LNCAP (cell line): ENCODE results near the gene ZNF578.

Experiments
- TF ChIP-seq, protein P1 (sequence below): fragments of 450-650 bp; IDR thresholded peaks from 2 replicates; pipeline ENCODE4 v1.5.1; 2017; ENCODE audit warnings: mild to moderate bottlenecking

ZNF578 gene

DNA sequence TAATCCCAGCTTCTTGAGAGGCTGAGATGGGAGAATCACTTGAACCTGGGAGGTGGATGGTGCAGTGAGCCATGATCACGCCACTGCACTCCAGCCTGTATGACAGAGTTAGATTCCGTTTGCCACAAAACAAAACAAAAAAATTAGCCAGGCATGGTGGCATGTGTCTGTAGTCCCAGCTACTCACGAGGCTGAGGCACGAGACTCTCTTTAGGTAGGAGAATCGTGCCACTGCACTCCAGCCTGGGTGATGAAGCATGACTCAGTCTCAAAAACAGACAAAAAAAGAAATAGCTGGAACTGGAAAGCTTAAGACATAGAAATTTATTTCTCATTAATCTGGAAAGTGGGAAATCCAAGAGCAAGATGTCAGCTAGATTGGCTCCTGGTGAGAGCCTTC is 53.9 kb downstream of the ZNF578 start:
- TF ChIP-seq, protein P1, sequence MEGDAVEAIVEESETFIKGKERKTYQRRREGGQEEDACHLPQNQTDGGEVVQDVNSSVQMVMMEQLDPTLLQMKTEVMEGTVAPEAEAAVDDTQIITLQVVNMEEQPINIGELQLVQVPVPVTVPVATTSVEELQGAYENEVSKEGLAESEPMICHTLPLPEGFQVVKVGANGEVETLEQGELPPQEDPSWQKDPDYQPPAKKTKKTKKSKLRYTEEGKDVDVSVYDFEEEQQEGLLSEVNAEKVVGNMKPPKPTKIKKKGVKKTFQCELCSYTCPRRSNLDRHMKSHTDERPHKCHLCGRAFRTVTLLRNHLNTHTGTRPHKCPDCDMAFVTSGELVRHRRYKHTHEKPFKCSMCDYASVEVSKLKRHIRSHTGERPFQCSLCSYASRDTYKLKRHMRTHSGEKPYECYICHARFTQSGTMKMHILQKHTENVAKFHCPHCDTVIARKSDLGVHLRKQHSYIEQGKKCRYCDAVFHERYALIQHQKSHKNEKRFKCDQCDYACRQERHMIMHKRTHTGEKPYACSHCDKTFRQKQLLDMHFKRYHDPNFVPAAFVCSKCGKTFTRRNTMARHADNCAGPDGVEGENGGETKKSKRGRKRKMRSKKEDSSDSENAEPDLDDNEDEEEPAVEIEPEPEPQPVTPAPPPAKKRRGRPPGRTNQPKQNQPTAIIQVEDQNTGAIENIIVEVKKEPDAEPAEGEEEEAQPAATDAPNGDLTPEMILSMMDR: no peak

DNA sequence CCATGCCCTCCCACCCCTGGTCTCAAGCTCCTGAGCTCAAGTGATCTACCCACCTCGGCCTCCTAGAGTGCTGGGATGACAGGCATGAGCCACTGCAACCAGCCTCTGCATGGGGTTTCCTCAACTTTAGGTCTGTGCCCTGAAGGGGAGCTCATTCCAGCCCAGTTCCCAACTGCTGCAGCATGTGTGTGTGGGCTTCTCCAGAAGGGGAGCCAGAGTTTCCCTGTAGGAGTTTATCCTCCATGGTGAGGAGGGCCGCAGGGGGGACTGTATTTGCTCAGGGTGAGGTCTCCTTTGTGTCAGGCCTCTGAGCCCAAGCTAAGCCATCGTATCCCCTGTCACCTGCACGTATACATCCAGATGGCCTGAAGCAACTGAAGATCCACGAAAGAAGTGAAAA is 62.8 kb downstream of the ZNF578 start:
- TF ChIP-seq, protein P1: no peak

DNA sequence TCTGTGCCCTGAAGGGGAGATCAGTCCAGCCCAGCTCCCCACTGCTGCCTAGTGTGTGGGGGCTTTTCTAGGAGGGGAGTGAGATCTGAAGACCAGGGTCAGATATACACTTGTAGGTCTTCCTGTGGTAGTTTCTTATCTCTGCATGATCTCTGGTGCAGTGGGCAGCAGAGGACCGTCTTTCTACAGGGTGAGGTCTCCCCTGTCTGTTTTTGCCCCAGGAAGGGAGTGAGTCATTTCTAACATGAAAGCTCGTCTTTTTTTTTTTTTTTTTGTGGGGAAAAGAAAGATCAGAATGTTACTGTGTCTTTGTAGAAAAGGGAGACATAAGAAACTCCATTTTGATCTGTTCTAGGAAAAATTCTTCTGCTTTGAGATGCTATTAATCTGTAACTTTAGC is 65.3 kb downstream of the ZNF578 start:
- TF ChIP-seq, protein P1: no peak

DNA sequence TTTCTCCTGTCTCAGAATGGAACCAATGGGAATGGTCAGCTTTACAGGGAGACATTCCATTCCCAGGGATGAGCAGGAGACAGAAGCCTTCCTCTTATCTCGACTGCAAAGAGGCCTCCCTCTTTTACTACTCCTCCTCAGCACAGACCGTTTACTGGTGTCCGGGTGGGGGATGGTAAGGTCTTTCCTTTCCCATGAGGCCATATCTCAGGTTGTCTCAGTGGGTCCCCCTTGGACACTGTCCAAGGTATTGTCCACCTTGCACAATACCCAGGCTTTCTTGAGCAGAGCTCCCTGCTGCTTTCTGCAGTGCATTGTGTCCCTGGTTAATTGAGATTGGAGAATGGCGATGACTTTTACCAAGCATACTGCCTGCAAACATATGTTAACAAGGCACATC is 66.7 kb downstream of the ZNF578 start:
- TF ChIP-seq, protein P1: no peak

DNA sequence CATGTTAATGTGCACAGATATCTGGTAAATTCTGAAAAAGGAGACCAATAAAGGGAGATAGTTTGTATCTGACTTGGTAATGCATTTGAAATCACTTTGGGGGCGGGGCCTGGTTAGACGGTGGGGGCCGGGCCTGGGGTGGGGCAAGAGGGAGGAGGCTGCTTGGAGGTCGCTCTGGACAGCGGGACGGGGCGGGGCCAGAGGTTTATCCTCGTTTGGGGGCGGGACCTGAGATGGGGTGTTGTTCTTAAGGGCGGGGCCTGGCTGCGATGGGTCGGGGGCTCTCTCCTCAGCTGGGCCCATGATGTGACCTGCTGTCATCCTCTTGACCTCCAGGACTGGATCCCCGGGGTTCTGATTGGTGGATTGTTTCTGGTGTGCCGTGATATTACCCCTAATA is 69.2 kb downstream of the ZNF578 start:
- TF ChIP-seq, protein P1: no peak

DNA sequence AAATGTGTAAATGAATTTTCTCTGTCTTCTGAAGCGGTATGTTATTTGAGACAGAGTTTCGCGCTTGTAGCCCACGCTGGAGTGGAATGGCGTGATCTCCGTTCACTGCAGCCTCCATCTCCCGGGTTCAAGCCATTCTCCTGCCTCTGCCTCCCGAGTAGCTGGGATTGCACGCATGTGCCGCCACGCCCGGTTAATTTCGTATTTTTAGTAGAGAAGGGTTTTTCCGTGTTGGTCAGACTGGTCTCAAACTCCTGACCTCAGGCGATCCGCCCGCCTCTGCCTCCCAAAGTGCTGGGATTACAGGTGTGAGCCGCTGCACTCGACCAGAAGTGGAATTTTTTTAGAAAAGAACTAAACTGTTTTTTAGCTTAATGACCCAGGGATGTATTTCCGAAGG is 70.7 kb downstream of the ZNF578 start:
- TF ChIP-seq, protein P1: no peak

DNA sequence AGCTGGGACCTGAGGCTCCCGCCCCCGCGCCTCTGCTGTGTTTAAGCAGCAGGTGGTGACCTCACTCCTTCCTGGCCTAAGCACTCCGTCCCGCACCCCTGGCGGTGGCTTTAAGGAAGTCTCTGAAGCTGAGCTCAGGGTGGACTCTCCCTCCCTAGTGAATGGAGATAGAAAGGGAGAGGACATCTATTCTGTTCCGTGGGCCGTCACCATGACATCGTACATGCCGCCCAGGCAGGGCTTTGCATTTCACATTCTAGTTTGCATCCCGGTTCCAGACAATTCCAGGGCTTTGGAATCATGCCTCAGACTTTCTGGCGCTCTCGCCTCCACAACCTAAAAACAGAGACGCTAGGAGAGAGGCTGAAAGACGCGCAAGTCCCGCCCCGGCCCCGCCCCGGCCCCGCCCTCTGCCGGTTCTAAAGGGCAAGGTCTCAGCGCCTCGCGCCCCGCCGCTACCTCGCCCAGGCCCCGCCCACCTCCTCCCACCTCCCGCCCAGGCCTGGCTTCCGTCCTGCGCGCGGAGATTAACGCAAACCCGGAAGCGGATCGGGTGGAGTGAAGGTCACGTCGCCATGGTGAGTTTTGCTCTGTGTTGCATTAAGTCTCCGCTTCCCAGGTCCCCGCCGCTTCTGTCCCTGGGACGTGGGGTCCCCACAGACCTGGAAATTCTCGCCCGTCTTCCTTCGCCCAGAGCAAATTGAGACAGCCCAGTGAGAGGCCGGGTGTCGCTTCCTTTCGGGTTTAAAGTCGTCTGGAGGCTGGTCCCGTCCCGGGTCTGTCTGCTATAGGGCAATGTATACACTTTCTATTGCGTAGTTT is 74.0 kb downstream of the ZNF578 start, which contains the start of gene ZNF808:
Gene ZNF808, plus strand, starts transcription at position 535 of the 822 bp plus-strand sequence. CDS start 15,617 bp downstream, outside the sequence.
- TF ChIP-seq, protein P1: peak; percentile 52

DNA sequence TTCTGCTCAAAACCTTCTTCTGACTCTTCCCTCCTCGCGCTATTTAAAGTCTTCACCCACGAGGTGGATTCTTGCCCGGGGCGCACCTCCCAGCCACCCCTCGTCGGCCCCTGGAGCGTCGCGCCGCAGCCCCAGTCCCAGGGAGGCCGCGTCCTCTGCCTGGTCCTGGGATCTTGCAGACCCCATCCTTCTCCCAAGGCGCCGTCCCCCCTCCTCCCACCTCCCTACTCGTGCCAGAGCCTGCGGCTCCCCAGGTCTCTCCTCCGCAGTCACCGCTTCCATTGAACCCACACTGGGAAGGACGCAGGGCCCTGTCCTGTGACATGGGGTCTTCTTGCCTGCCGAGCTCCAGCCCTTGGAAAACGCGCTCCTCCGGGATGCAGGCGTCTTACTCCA is 74.6 kb downstream of the ZNF578 start:
- TF ChIP-seq, protein P1: no peak
